Ishikawa (cell line): ENCODE measurements around the gene LSMEM2.

ENCODE experiments used
- CEBPB ChIP-seq: IDR thresholded peaks from 2 replicates; pipeline ENCODE4 v1.6.1; 2012
- TAF1 ChIP-seq: IDR thresholded peaks from 2 replicates; pipeline ENCODE4 v1.6.1; 2012; ENCODE audit warnings: low read depth, mild to moderate bottlenecking

DNA sequence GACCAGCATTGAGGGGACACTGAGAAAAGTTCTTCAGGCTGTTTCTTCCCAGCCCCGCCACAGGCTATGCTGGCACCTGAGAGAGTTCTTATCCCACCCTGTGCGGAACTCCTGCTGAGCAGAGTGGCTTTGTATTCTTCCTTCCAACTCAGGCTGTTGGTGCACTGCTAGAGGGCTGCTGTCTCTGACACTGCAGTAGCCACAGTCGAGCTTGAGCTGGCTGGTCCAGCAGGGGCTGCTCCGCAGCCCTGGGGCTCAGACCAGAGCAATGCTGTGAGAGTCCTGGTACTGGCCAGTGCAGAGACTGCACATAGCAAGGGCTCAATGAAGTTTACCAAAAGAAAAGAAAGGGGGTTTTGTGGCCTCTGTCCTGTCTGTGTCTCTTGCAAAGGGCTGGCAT lies 39.2 kb upstream of the LSMEM2 start:
- TF ChIP-seq TAF1 (no peak), CEBPB (no peak)
